ENCODE results near the gene MYO7A. TPM values are rescaled to one million over a fixed set of nuclear protein-coding genes. Genes with fewer than 3 reads are reported as not detected.

The MYO7A gene
- total RNA-seq, 2 donors from 2014 or later: 3.1 to 102 TPM

GRCh38 chr11:77223797-77224196, 95.8 kb downstream of the MYO7A start:
- TF ChIP-seq POLR2A (IDR thresholded peaks at IDR 0.05): no peak
- TF ChIP-seq POLR2AphosphoS5 (IDR thresholded peaks at IDR 0.05): no peak
- no peak for TF ChIP-seq CTCF (IDR thresholded peaks at IDR 0.05)
- intact Hi-C loops (cut with DNase I): no loop called here

DNA sequence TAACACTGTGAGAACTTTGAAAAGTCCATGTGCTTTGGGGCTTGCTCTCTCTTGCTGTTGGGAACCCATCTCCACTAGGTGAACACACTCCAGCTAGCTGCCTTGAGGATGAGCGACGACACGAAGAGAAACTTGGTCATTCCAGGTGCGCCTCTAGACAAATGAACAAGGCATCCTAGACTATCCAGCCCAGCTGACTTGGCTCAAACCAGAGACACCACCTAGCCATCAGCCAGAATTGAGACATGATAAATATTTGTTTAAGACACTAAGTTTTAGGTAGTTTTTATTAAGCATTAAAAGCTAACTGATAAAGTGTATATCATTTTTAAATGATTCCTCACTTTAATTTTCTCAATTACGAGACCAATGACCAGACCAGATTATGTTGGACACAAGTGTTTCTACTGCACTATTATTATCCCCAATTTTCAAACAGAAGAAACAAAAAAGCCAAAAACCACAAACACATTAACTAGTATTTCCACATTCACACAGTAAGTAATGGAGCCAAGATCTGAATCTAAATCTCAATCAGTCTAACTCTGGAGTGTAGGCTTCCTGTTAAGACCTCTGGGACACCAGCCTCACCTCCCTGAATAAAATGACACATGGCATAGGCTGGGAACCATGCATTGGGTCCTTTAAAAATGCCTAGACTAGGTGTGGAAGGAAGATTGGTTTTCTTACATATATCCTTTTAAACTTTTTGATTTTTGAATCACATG, 103.0 kb downstream of the MYO7A start:
- DNase-seq (ENCODE audit: low spot score): no peak
- Histone ChIP-seq H3K36me3 (no peaks in the 10 kb centered on the region), H3K27me3 (replicated peaks; ENCODE audit: insufficient read depth) (no peaks in the 10 kb centered on the region), H3K4me3 (no peak overlapping the region), H3K27ac (no peak overlapping the region), H3K9me3 (no peaks in the 10 kb centered on the region), H3K4me1 (replicated peaks) (no peaks in the 10 kb centered on the region)
- 68% methylated on average over 5 of the region's 5 CpGs for WGBS
- TF ChIP-seq POLR2AphosphoS5 (IDR thresholded peaks at IDR 0.05) (no peak), POLR2A (IDR thresholded peaks at IDR 0.05) (no peak), CTCF (IDR thresholded peaks at IDR 0.05) (no peak)
- intact Hi-C loops (cut with DNase I): no loop called here

More at GRCh38 chr11:77223797-77224196, 95.8 kb downstream of the MYO7A start:
- Histone ChIP-seq H3K27me3 (replicated peaks; ENCODE audit: insufficient read depth) (no peaks in the 10 kb centered on the region), H3K4me3 (no peak overlapping the region), H3K9me3 (no peaks in the 10 kb centered on the region), H3K27ac (no peak overlapping the region), H3K36me3 (no peaks in the 10 kb centered on the region), H3K4me1 (replicated peaks) (no peaks in the 10 kb centered on the region)
- 77% methylated on average over 9 of the region's 9 CpGs for WGBS
- no peak for DNase-seq (ENCODE audit: low spot score)

- 95% methylated on average over 1 of the region's 1 CpG for WGBS
- Histone ChIP-seq H3K27me3 (replicated peaks; ENCODE audit: insufficient read depth) (no peaks in the 10 kb centered on the region), H3K4me3 (no peak overlapping the region), H3K4me1 (replicated peaks) (no peaks in the 10 kb centered on the region), H3K36me3 (no peaks in the 10 kb centered on the region), H3K9me3 (no peaks in the 10 kb centered on the region), H3K27ac (no peak overlapping the region)
- DNase-seq (ENCODE audit: low spot score): no peak
- intact Hi-C loops (cut with DNase I): no loop called here
- TF ChIP-seq CTCF (IDR thresholded peaks at IDR 0.05) (no peak), POLR2A (IDR thresholded peaks at IDR 0.05) (no peak), POLR2AphosphoS5 (IDR thresholded peaks at IDR 0.05) (no peak)
Measured at GRCh38 chr11:77231800-77232199, 103.8 kb downstream of the MYO7A start.

- TF ChIP-seq CTCF (IDR thresholded peaks at IDR 0.05): no peak
- no peak for TF ChIP-seq POLR2AphosphoS5 (IDR thresholded peaks at IDR 0.05)
- no peak for TF ChIP-seq POLR2A (IDR thresholded peaks at IDR 0.05)
- 92% methylated on average over 4 of the region's 4 CpGs for WGBS
- no peak for DNase-seq (ENCODE audit: low spot score)
- no peaks in the 10 kb centered on the region for H3K27me3 ChIP-seq (replicated peaks; ENCODE audit: insufficient read depth)
- intact Hi-C loops (cut with DNase I): no loop called here
- no peaks in the 10 kb centered on the region for H3K4me1 ChIP-seq (replicated peaks)
- no peak overlapping the region for H3K27ac ChIP-seq
- no peak overlapping the region for H3K4me3 ChIP-seq
- H3K36me3 ChIP-seq: no peaks in the 10 kb centered on the region
- no peaks in the 10 kb centered on the region for H3K9me3 ChIP-seq
Measured at GRCh38 chr11:77232242-77232641, 104.2 kb downstream of the MYO7A start.

DNA sequence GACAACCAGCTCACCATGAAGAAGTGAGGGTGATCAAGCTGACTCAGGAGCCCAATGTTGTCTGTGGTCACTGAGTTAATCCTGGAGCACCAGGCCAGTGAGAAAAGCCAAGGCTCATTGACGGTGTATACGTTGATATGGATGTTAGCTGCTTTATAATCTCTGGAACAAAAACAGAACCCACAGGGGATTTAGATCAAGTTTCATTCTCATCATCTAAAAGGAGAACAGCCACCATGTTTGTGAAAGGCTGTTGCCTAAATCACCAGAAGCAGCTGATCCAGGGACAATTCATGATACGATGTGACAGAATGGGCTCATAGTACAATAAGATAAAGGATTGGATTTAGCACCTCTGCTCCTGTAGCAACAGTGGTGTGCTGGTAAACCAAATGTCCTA, 105.0 kb downstream of the MYO7A start:
- no peaks in the 10 kb centered on the region for H3K4me1 ChIP-seq (replicated peaks)
- no peaks in the 10 kb centered on the region for H3K27me3 ChIP-seq (replicated peaks; ENCODE audit: insufficient read depth)
- intact Hi-C loops (cut with DNase I): no loop called here
- H3K9me3 ChIP-seq: no peaks in the 10 kb centered on the region
- WGBS: 91% methylated on average over 3 of the region's 3 CpGs
- TF ChIP-seq POLR2AphosphoS5 (IDR thresholded peaks at IDR 0.05): no peak
- TF ChIP-seq CTCF (IDR thresholded peaks at IDR 0.05): no peak
- no peak for TF ChIP-seq POLR2A (IDR thresholded peaks at IDR 0.05)
- H3K36me3 ChIP-seq: no peaks in the 10 kb centered on the region
- DNase-seq (ENCODE audit: low spot score): no peak
- no peak overlapping the region for H3K4me3 ChIP-seq
- H3K27ac ChIP-seq: no peak overlapping the region
